HG03095 (cell line): ENCODE data around the gene GFRA4.

Source experiments
- ATAC-seq: cut with Tn5 transposase; IDR thresholded peaks from one replicate; pipeline ENCODE4 v1.9.1; 2021; ENCODE audit warnings: moderate library complexity; ENCODE audit not compliant: unreplicated experiment

Gene GFRA4

GRCh38 chr20:3663031-3663701, at the start of gene GFRA4:
GFRA4 (minus strand) TSS chr20:3663399; CDS start chr20:3663399, 0 bp downstream.
- ATAC-seq = no peak

- ATAC-seq = no peak
These were observed 49.2 kb upstream of the GFRA4 start, which contains the start of gene SIGLEC1 for GRCh38 chr20:3712279-3712873. SIGLEC1 (minus strand) TSS chr20:3712600; CDS start chr20:3707128, 5,472 bp downstream.

GRCh38 chr20:3711484-3711941, 48.3 kb upstream of the GFRA4 start:
- ATAC-seq = no peak

GRCh38 chr20:3710703-3711483, 47.7 kb upstream of the GFRA4 start:
- ATAC-seq = no peak

GRCh38 chr20:3710011-3710466, 46.8 kb upstream of the GFRA4 start:
- no peak for ATAC-seq

- ATAC-seq = no peak
These were observed 44.3 kb upstream of the GFRA4 start for GRCh38 chr20:3707508-3707899.

- no peak for ATAC-seq
These were observed 43.7 kb upstream of the GFRA4 start for GRCh38 chr20:3706774-3707507.

GRCh38 chr20:3705970-3706739, 43.0 kb upstream of the GFRA4 start:
- no peak for ATAC-seq

GRCh38 chr20:3705491-3705969, 42.3 kb upstream of the GFRA4 start:
- ATAC-seq = no peak

- ATAC-seq = no peak
These were observed 40.9 kb upstream of the GFRA4 start for GRCh38 chr20:3704087-3704486.

GRCh38 chr20:3702611-3703391, 39.6 kb upstream of the GFRA4 start:
- no peak for ATAC-seq

GRCh38 chr20:3701061-3701998, 38.1 kb upstream of the GFRA4 start:
- ATAC-seq = no peak

- ATAC-seq = no peak
These were observed 35.8 kb upstream of the GFRA4 start for GRCh38 chr20:3699037-3699436.

- no peak for ATAC-seq
These were observed 35.4 kb upstream of the GFRA4 start for GRCh38 chr20:3698591-3699001.

- ATAC-seq = no peak
These were observed 34.5 kb upstream of the GFRA4 start for GRCh38 chr20:3697588-3698305.

GRCh38 chr20:3696745-3697587, 33.8 kb upstream of the GFRA4 start:
- ATAC-seq = no peak

- ATAC-seq = no peak
These were observed 33.0 kb upstream of the GFRA4 start for GRCh38 chr20:3696200-3696599.
